WERI-Rb-1 (cell line): ENCODE data around the gene OTOS.

Experiments used
- DNase-seq: peaks from one replicate; pipeline ENCODE4 v3.0.0-alpha.2; 2020
- H3K27ac ChIP-seq: fragments of 250-450 bp; sonication (Bioruptor Pico); 2 replicates; pipeline ENCODE4 v1.5.1; 2020; ENCODE audit warnings: mild to moderate bottlenecking, moderate library complexity
- H3K27me3 ChIP-seq: fragments of 250-450 bp; sonication (Bioruptor Pico); 2 replicates; pipeline ENCODE4 v1.5.1; 2021; ENCODE audit warnings: mild to moderate bottlenecking, low read depth, moderate library complexity; ENCODE audit not compliant: insufficient read depth, severe bottlenecking
- H3K36me3 ChIP-seq: fragments of 250-450 bp; sonication (Bioruptor Pico); 2 replicates; pipeline ENCODE4 v1.5.1; 2020; ENCODE audit warnings: mild to moderate bottlenecking, moderate library complexity
- H3K4me3 ChIP-seq: 2 replicates; pipeline ENCODE4 v1.5.1; 2011; ENCODE audit warnings: low read depth, mild to moderate bottlenecking, control low read depth, low read length
- H3K9me3 ChIP-seq: fragments of 250-450 bp; sonication (Bioruptor Pico); 2 replicates; pipeline ENCODE4 v1.5.1; 2021; ENCODE audit warnings: mild to moderate bottlenecking, moderate library complexity; ENCODE audit not compliant: severe bottlenecking
- CTCF ChIP-seq: IDR thresholded peaks from 2 replicates; pipeline ENCODE4 v1.5.1; 2011; ENCODE audit warnings: low read depth, mild to moderate bottlenecking, control low read depth, inconsistent platforms, low read length

The OTOS gene

GRCh38 chr2:240147911-240148587, 7.6 kb upstream of the OTOS start:
- Histone ChIP-seq H3K27me3 (peaks cover 4% of the 10 kb centered on the region), H3K27ac (no peak overlapping the region), H3K9me3 (no peaks in the 10 kb centered on the region), H3K36me3 (no peaks in the 10 kb centered on the region), H3K4me3 (no peak overlapping the region)
- TF ChIP-seq CTCF: no peak
- DNase-seq: no peak

- H3K4me3 ChIP-seq: no peak overlapping the region
- TF ChIP-seq CTCF: no peak
- no peaks in the 10 kb centered on the region for H3K9me3 ChIP-seq
- H3K36me3 ChIP-seq: no peaks in the 10 kb centered on the region
- no peak for DNase-seq
- H3K27me3 ChIP-seq: peaks cover 8% of the 10 kb centered on the region
- H3K27ac ChIP-seq: no peak overlapping the region
These were observed 6.9 kb upstream of the OTOS start for GRCh38 chr2:240147382-240147781.

- Histone ChIP-seq H3K36me3 (no peaks in the 10 kb centered on the region), H3K4me3 (no peak overlapping the region), H3K27me3 (peaks cover 13% of the 10 kb centered on the region), H3K27ac (no peak overlapping the region), H3K9me3 (no peaks in the 10 kb centered on the region)
- no peak for TF ChIP-seq CTCF
- no peak for DNase-seq
These were observed 6.3 kb upstream of the OTOS start for GRCh38 chr2:240146627-240147278.

GRCh38 chr2:240146141-240146561, 5.7 kb upstream of the OTOS start:
- peak; percentile 35 for DNase-seq
- Histone ChIP-seq H3K4me3 (no peak overlapping the region), H3K9me3 (no peaks in the 10 kb centered on the region), H3K27ac (no peak overlapping the region), H3K36me3 (no peaks in the 10 kb centered on the region), H3K27me3 (peaks cover 19% of the 10 kb centered on the region)
- no peak for TF ChIP-seq CTCF

GRCh38 chr2:240145461-240145860, 5.0 kb upstream of the OTOS start:
- Histone ChIP-seq H3K9me3 (no peaks in the 10 kb centered on the region), H3K27me3 (peaks cover 26% of the 10 kb centered on the region), H3K36me3 (no peaks in the 10 kb centered on the region), H3K4me3 (no peak overlapping the region), H3K27ac (no peak overlapping the region)
- TF ChIP-seq CTCF: no peak
- DNase-seq: no peak
